Body of pancreas (tissue), 4 donors: ENCODE measurements around the gene THSD7B.

Source experiments
- POLR2A ChIP-seq, 3 donors: fragments of 450-650 bp; IDR thresholded peaks; one replicate each; pipeline ENCODE4 v1.6.1; 2016; ENCODE audit warnings: antibody characterized with exemption in 3 of 3, mild to moderate bottlenecking in 2 of 3
- TF ChIP-seq, protein P1 (sequence below), 7 experiments: fragments of 450-650 bp in 4 of 7; fragments of 200-600 bp in 3 of 7; sonication (generic) in 3 of 7; IDR thresholded peaks; one replicate each; pipeline ENCODE4 v1.5.1; 2016 to 2019; ENCODE audit warnings: antibody characterized with exemption in 7 of 7

DNA sequence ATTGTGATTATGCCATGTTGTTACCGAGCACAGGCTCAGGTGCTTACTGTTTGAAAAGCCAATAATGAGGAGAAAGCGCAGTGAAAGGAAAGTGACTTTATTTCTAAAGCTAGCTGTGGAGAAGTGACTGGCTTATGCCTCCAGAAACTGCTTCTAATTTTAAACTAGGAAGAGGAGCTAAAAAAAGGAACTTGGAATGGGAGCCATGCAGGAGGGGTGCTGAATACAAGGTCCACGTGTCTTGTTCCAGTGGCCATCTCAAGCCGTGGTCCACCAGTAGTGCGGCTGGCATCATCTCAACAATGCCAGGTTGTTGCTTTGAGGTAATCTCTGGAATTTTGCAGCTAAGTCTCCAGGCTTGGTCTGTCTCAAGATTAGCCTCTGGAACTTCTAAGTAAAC, 282.0 kb downstream of the THSD7B start:
- TF ChIP-seq, protein P1, sequence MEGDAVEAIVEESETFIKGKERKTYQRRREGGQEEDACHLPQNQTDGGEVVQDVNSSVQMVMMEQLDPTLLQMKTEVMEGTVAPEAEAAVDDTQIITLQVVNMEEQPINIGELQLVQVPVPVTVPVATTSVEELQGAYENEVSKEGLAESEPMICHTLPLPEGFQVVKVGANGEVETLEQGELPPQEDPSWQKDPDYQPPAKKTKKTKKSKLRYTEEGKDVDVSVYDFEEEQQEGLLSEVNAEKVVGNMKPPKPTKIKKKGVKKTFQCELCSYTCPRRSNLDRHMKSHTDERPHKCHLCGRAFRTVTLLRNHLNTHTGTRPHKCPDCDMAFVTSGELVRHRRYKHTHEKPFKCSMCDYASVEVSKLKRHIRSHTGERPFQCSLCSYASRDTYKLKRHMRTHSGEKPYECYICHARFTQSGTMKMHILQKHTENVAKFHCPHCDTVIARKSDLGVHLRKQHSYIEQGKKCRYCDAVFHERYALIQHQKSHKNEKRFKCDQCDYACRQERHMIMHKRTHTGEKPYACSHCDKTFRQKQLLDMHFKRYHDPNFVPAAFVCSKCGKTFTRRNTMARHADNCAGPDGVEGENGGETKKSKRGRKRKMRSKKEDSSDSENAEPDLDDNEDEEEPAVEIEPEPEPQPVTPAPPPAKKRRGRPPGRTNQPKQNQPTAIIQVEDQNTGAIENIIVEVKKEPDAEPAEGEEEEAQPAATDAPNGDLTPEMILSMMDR (IDR thresholded peaks at IDR 0.05), result no peak
- TF ChIP-seq POLR2A (IDR thresholded peaks at IDR 0.05), result no peak
